SU-DHL-6 (cell line): ENCODE results near the gene OSER1.

Source experiments
- H2AFZ ChIP-seq: fragments of 200-600 bp; sonication (generic); 2 replicates; pipeline ENCODE4 v1.6.1; 2014; ENCODE audit warnings: low read depth, mild to moderate bottlenecking, moderate library complexity, mixed read lengths, antibody characterized with exemption, low read length; ENCODE audit not compliant: severe bottlenecking
- H3F3A ChIP-seq: fragments of 200-600 bp; shearing (Covaris generic); 2 replicates; pipeline ENCODE4 v1.6.0; 2016; ENCODE audit warnings: antibody characterized with exemption, mild to moderate bottlenecking; ENCODE audit not compliant: insufficient read depth
- H3K27ac ChIP-seq: fragments of 200-600 bp; sonication (generic); 2 replicates; pipeline ENCODE4 v1.5.1; 2016; ENCODE audit warnings: low read depth, mild to moderate bottlenecking, low read length, moderate library complexity, mixed read lengths
- H3K27me3 ChIP-seq: fragments of 200-600 bp; sonication (generic), shearing (Covaris generic); 2 replicates; pipeline ENCODE4 v1.6.0; 2014; ENCODE audit warnings: mild to moderate bottlenecking, low read length
- H3K36me3 ChIP-seq: fragments of 200-600 bp; sonication (generic); 2 replicates; pipeline ENCODE4 v1.6.1; 2014; ENCODE audit warnings: mild to moderate bottlenecking, low read length, mixed read lengths
- H3K4me2 ChIP-seq: fragments of 300-600, 200-600 bp; shearing (Covaris generic), sonication (generic); 2 replicates; pipeline ENCODE4 v1.6.0; 2014; ENCODE audit warnings: low read length, low read depth, mild to moderate bottlenecking; ENCODE audit not compliant: poor library complexity, severe bottlenecking
- H3K4me3 ChIP-seq: fragments of 200-600 bp; sonication (generic); 2 replicates; pipeline ENCODE4 v1.5.1; 2014; ENCODE audit warnings: antibody characterized with exemption, low read length, mild to moderate bottlenecking, mixed read lengths; ENCODE audit not compliant: insufficient read depth, poor library complexity, severe bottlenecking
- H3K79me2 ChIP-seq: fragments of 200-600 bp; sonication (generic); 2 replicates; pipeline ENCODE4 v1.6.1; 2014; ENCODE audit warnings: mild to moderate bottlenecking, low read length, moderate library complexity; ENCODE audit not compliant: insufficient read depth
- H3K9ac ChIP-seq: fragments of 200-600 bp; sonication (generic); 2 replicates; pipeline ENCODE4 v1.7.0; 2014; ENCODE audit warnings: mild to moderate bottlenecking, low read length
- H3K9me2 ChIP-seq: fragments of 200-600 bp; sonication (generic); replicated peaks from 2 replicates; pipeline ENCODE4 v1.6.1; 2014; ENCODE audit warnings: low read length; ENCODE audit not compliant: insufficient read depth
- H3K9me3 ChIP-seq: fragments of 200-600 bp; sonication (generic); 2 replicates; pipeline ENCODE4 v1.6.1; 2014; ENCODE audit warnings: low read length, mixed read lengths; ENCODE audit not compliant: insufficient read depth
- H4K20me1 ChIP-seq: fragments of 200-600 bp; sonication (generic); 2 replicates; pipeline ENCODE4 v1.6.1; 2014; ENCODE audit warnings: low read depth, mild to moderate bottlenecking, antibody characterized with exemption, low read length, moderate library complexity, mixed read lengths
- CTCF ChIP-seq: fragments of 200-600 bp; sonication (generic); IDR thresholded peaks from one replicate; pipeline ENCODE4 v1.5.1; 2017; ENCODE audit warnings: antibody characterized with exemption, mild to moderate bottlenecking, low read length, moderate library complexity; ENCODE audit not compliant: insufficient read depth, poor library complexity, severe bottlenecking
- EZH2phosphoT487 ChIP-seq: fragments of 200-600 bp; sonication (generic), shearing (Covaris generic); conservative IDR thresholded peaks from 2 replicates; pipeline ENCODE4 v1.6.1; 2018; ENCODE audit warnings: mild to moderate bottlenecking, antibody characterized with exemption, low read length, moderate library complexity, mixed read lengths

OSER1 gene

GRCh38 chr20:44200371-44200770 is 10.2 kb downstream of the OSER1 start:
- no peak overlapping the region for H2AFZ ChIP-seq
- H3K27ac ChIP-seq: no peak overlapping the region
- no peaks in the 10 kb centered on the region for H3K9me3 ChIP-seq
- H3K4me2 ChIP-seq: no peak overlapping the region
- peaks cover 21% of the 10 kb centered on the region for H3K79me2 ChIP-seq
- peaks cover 22% of the 10 kb centered on the region for H3K36me3 ChIP-seq
- no peak for TF ChIP-seq CTCF
- TF ChIP-seq EZH2phosphoT487: no peak
- H3K27me3 ChIP-seq: no peaks in the 10 kb centered on the region
- H3K4me3 ChIP-seq: no peak overlapping the region
- no peaks in the 10 kb centered on the region for H3K9me2 ChIP-seq
- 0 out of 2 replicates have a peak, but pooled peaks cover 4% of the 10 kb centered on the region for H3F3A ChIP-seq
- H4K20me1 ChIP-seq: peaks cover 7% of the 10 kb centered on the region; the same call in 1 of the 2 replicates
- H3K9ac ChIP-seq: no peak overlapping the region

- Histone ChIP-seq H3K9me3 (no peaks in the 10 kb centered on the region), H3K27ac (no peak overlapping the region), H3K36me3 (peaks cover 22% of the 10 kb centered on the region), H3F3A (0 out of 2 replicates have a peak, but pooled peaks cover 4% of the 10 kb centered on the region), H4K20me1 (peaks cover 11% of the 10 kb centered on the region; the same call in 1 of the 2 replicates), H3K27me3 (no peaks in the 10 kb centered on the region), H3K9ac (no peak overlapping the region), H3K4me3 (no peak overlapping the region), H3K9me2 (no peaks in the 10 kb centered on the region), H2AFZ (no peak overlapping the region), H3K4me2 (no peak overlapping the region), H3K79me2 (peaks cover 18% of the 10 kb centered on the region)
- TF ChIP-seq EZH2phosphoT487 (no peak), CTCF (no peak)
Measured at GRCh38 chr20:44199877-44200276, 10.7 kb downstream of the OSER1 start.

GRCh38 chr20:44198872-44199271 is 11.7 kb downstream of the OSER1 start:
- Histone ChIP-seq H2AFZ (no peak overlapping the region), H3K79me2 (peaks cover 10% of the 10 kb centered on the region), H4K20me1 (peaks cover 11% of the 10 kb centered on the region; the same call in 1 of the 2 replicates), H3F3A (0 out of 2 replicates have a peak, but pooled peaks cover 4% of the 10 kb centered on the region), H3K4me3 (no peak overlapping the region), H3K36me3 (peaks cover 22% of the 10 kb centered on the region), H3K9me3 (no peaks in the 10 kb centered on the region), H3K9ac (no peak overlapping the region), H3K9me2 (no peaks in the 10 kb centered on the region), H3K27me3 (no peaks in the 10 kb centered on the region), H3K4me2 (no peak overlapping the region), H3K27ac (no peak overlapping the region)
- TF ChIP-seq EZH2phosphoT487 (no peak), CTCF (no peak)
